Stimulated activated naive CD4-positive, alpha-beta T cell (primary cell): ENCODE measurements around the gene FLVCR2.

ENCODE experiments used
- DNase-seq, 6 experiments: peaks; one replicate each; lab custom pipeline; 2025; lab: John Stamatoyannopoulos, UW

The FLVCR2 gene

GRCh38 chr14:75630695-75631452 lies 52.5 kb downstream of the FLVCR2 start:
- no peak for DNase-seq

- no peak for DNase-seq
Observed at GRCh38 chr14:75631453-75631831, 53.0 kb downstream of the FLVCR2 start.

- DNase-seq: no peak
Observed at GRCh38 chr14:75634848-75635247, 56.4 kb downstream of the FLVCR2 start.

- no peak for DNase-seq
Observed at GRCh38 chr14:75636100-75636692, 57.8 kb downstream of the FLVCR2 start.

GRCh38 chr14:75640876-75641275 lies 62.5 kb downstream of the FLVCR2 start:
- no peak for DNase-seq

GRCh38 chr14:75643985-75644384 lies 65.6 kb downstream of the FLVCR2 start:
- DNase-seq: no peak

- DNase-seq: no peak
Observed at GRCh38 chr14:75645056-75645455, 66.6 kb downstream of the FLVCR2 start.

GRCh38 chr14:75646762-75647161 lies 68.3 kb downstream of the FLVCR2 start:
- no peak for DNase-seq

- DNase-seq: no peak
Observed at GRCh38 chr14:75647640-75648039, 69.2 kb downstream of the FLVCR2 start.

- no peak for DNase-seq
Observed at GRCh38 chr14:75648066-75648838, 69.8 kb downstream of the FLVCR2 start.

- no peak for DNase-seq
Observed at GRCh38 chr14:75649337-75649736, 70.9 kb downstream of the FLVCR2 start.

GRCh38 chr14:75649773-75650172 lies 71.4 kb downstream of the FLVCR2 start:
- DNase-seq: no peak

- DNase-seq: no peak
Observed at GRCh38 chr14:75650253-75651058, 72.0 kb downstream of the FLVCR2 start.

- no peak for DNase-seq
Observed at GRCh38 chr14:75653563-75653962, 75.1 kb downstream of the FLVCR2 start.

GRCh38 chr14:75654127-75654732 lies 75.8 kb downstream of the FLVCR2 start:
- peak; percentile 48 to 84 (median 68) for DNase-seq

- DNase-seq: no peak
Observed at GRCh38 chr14:75655235-75655634, 76.8 kb downstream of the FLVCR2 start.

- no peak for DNase-seq
Observed at GRCh38 chr14:75657331-75657730, 78.9 kb downstream of the FLVCR2 start.

- no peak for DNase-seq
Observed at GRCh38 chr14:75658957-75659356, 80.5 kb downstream of the FLVCR2 start.

GRCh38 chr14:75660238-75660629 lies 81.8 kb downstream of the FLVCR2 start:
- DNase-seq: no peak

GRCh38 chr14:75660630-75661498 lies 82.4 kb downstream of the FLVCR2 start, which contains the start of the genes ERG28 and TTLL5:
TSS of gene ERG28 (minus strand) at chr14:75660876. CDS start at chr14:75657502, 3,374 bp downstream.
TSS of gene TTLL5 (plus strand) at chr14:75661246. CDS start at chr14:75663150, 1,904 bp downstream.
- peak; percentile 95 to 99 (median 97) for DNase-seq

- no peak for DNase-seq
Observed at GRCh38 chr14:75661499-75661814, 83.0 kb downstream of the FLVCR2 start.
